Coronary artery (tissue), 2 donors: ENCODE results near the gene PTPRE.

Source experiments
- DNase-seq: peaks from one replicate; pipeline ENCODE4 v3.0.0-alpha.2; 2017; ENCODE audit warnings: low spot score
- H3K27ac ChIP-seq, 2 donors: fragments of 200-600 bp; sonication (generic); one replicate each; pipeline ENCODE4 v1.5.1; 2016 to 2019
- H3K4me3 ChIP-seq: fragments of 200-600 bp; sonication (generic); 2 replicates; pipeline ENCODE4 v1.5.1; 2016; ENCODE audit warnings: mild to moderate bottlenecking, moderate library complexity
- CTCF ChIP-seq: fragments of 200-600 bp; sonication (generic); IDR thresholded peaks from one replicate; pipeline ENCODE4 v1.5.1; 2019; ENCODE audit warnings: antibody characterized with exemption

PTPRE gene

DNA sequence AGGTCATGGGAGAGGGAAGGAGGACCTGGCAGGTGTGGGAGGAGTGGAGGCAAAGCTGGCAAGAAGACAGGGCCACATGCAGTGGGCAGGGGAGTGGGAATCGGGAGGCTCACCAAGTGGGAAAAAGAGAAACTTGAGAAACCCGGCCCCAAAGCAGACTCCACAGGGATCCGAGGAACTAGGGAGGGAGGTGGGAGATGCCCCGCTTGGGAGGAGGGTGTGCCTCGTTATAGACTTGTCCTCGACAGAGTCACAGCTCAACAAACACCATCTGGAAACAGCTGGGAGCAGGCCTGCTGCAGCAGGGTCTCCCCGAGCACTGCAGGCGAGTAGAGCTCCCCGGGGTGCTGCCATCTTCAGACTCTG is 164.5 kb downstream of the PTPRE start:
- DNase-seq: no peak
- Histone ChIP-seq H3K4me3 (no peak overlapping the region), H3K27ac (no peak overlapping the region)
- no peak for TF ChIP-seq CTCF

DNA sequence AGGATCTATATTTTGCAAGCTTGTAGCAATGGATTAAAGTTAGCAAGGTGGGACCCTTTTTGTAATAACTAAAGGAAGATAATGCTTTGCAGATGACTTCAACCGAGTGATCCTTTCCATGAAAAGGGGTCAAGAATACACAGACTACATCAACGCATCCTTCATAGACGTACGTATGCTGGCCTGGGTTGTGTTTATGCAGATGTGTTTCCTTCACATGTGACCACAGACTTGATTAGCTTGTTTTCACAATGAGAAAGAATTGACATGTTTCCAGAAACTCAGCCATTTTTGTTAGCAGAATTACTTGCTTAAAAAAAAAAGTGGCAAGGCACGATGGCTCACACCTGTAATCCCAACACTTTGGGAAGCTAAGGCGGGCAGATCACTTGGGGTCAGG is 165.1 kb downstream of the PTPRE start:
- Histone ChIP-seq H3K27ac (no peak overlapping the region), H3K4me3 (no peak overlapping the region)
- no peak for TF ChIP-seq CTCF
- no peak for DNase-seq

DNA sequence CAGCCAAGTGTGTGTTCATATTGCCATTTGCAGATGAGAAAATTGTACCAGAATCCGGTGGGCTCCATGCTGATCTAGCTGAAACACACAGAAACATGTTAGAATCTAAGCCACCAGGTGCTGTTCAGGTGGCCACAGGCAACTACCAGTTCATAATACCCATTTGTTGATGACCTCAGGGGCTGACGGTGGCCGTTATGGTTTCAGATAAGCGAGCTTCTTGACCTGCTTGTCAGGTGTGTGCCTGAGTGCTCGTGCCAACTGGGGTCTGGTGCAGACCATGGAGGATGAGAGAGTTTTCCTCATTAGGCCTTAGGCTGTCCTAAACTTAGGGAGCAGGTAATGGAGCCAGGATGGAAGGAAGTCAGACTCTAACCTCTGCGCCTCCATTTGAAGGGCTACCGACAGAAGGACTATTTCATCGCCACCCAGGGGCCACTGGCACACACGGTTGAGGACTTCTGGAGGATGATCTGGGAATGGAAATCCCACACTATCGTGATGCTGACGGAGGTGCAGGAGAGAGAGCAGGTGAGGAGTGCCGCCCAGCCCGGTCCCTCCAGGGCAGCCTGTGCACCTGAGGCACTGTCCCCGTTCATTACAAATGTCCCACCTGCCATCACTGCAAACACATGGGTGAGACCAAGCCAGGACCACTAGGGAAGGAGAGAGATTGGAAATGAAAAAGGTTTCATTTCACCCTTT is 166.2 kb downstream of the PTPRE start:
- TF ChIP-seq CTCF: no peak
- peak; percentile 61 for DNase-seq
- no peak overlapping the region for H3K27ac ChIP-seq
- H3K4me3 ChIP-seq: no peak overlapping the region

DNA sequence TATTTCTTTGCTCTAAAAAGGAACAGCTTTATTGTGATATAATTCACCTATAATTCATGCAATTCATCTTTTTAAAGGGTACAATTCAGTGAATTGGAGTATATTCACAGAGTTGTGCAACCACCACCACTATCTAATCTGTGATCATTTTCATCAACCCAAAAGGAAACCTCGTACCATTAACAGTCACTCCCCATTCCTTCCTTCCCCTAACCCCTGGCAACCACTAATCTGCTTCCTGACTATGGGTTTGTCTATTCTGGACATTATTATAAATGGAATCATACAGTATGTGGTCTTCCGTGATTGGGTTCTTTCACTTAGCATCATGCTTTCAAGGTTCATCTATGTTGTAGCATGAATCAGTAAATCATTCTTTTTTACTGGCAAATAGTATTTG is 167.0 kb downstream of the PTPRE start:
- Histone ChIP-seq H3K27ac (no peak overlapping the region), H3K4me3 (no peak overlapping the region)
- no peak for TF ChIP-seq CTCF
- no peak for DNase-seq

- H3K27ac ChIP-seq: no peak overlapping the region
- DNase-seq: no peak
- no peak for TF ChIP-seq CTCF
- no peak overlapping the region for H3K4me3 ChIP-seq
Measured at GRCh38 chr10:128074589-128074988, 167.7 kb downstream of the PTPRE start.

DNA sequence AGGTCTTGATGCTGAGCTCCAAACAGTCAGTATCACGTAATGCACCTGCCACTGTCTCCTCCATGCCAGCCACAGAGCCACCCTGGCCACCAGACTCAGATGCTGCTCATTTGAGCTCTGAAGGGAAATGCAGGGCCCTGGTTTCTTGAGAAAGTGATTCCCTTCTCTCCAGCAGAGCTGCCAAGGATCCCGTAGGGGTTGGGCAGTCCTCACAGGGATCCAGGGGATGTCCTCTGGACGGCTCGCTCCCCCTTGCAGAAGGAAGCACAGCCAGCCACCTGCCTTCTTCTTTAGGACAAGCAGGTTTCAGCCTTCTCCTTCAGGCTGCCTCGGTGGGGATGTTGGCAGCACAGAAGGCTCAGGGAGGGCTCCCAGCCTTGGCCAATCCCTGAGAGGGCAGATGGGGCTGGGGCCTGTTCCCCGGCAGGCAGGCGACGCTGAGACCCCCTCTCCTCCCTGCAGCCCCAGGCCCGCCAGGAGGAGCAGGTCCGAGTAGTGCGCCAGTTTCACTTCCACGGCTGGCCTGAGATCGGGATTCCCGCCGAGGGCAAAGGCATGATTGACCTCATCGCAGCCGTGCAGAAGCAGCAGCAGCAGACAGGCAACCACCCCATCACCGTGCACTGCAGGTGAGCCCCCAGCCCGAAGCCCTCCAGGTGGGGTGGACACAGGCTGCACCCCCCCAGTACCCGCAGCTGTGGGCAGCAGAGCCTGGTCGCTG is 170.4 kb downstream of the PTPRE start:
- peak; percentile 55 for DNase-seq
- no peak for TF ChIP-seq CTCF
- H3K27ac ChIP-seq: no peak overlapping the region
- no peak overlapping the region for H3K4me3 ChIP-seq
